Gastrocnemius medialis (tissue), 4 donors: ENCODE data around the gene MISP3. TPM values are rescaled to one million over a fixed set of nuclear protein-coding genes. Genes with fewer than 3 reads are reported as not detected.
A peak's percentile ranks its signal among the peaks of the same experiment; 100 is the strongest.

ENCODE experiments used
- ATAC-seq, 2 donors: fragments of 150-250 bp; one replicate each; pipeline ENCODE4 v1.9.1; 2016
- DNase-seq, 2 donors: peaks; one replicate each; pipeline ENCODE4 v3.0.0-alpha.2; 2019
- H3K27ac ChIP-seq, 4 donors: fragments of 200-600 bp; sonication (generic); 1 replicate in 1 of 4; 2 replicates in 3 of 4; pipeline ENCODE4 v1.5.1; 2016 to 2018; ENCODE audit warnings: mild to moderate bottlenecking in 2 of 4, moderate library complexity in 1 of 4
- H3K27me3 ChIP-seq, 3 donors: fragments of 200-600 bp; sonication (generic) in 2 of 3; 1 replicate in 1 of 3; 2 replicates in 2 of 3; pipeline versions ENCODE4 v1.5.1 to v1.6.0; 2016 to 2019; ENCODE audit warnings: mild to moderate bottlenecking in 1 of 3, moderate library complexity in 1 of 3
- H3K36me3 ChIP-seq, 2 donors: fragments of 200-600 bp; sonication (generic) in 1 of 2; one replicate each; pipeline ENCODE4 v1.5.1; 2017 to 2018
- H3K4me1 ChIP-seq, 2 donors: fragments of 200-600 bp; sonication (generic) in 1 of 2; one replicate each; pipeline ENCODE4 v1.5.1; 2016 to 2017; ENCODE audit warnings: mild to moderate bottlenecking in 2 of 2
- H3K4me3 ChIP-seq, 4 donors: fragments of 200-600 bp; sonication (generic) in 3 of 4; 1 replicate in 1 of 4; 2 replicates in 3 of 4; pipeline ENCODE4 v1.5.1; 2016 to 2019; ENCODE audit warnings: mild to moderate bottlenecking in 2 of 4
- H3K9me3 ChIP-seq, 3 donors: fragments of 200-600 bp; sonication (generic) in 2 of 3; 1 replicate in 1 of 3; 2 replicates in 2 of 3; pipeline ENCODE4 v1.5.1; 2016 to 2019
- CTCF ChIP-seq, 5 experiments: fragments of 450-650 bp in 3 of 5; fragments of 200-600 bp in 2 of 5; sonication (generic) in 2 of 5; IDR thresholded peaks in 4 of 5; conservative IDR thresholded peaks in 1 of 5; 1 replicate in 4 of 5; 2 replicates in 1 of 5; pipeline ENCODE4 v1.5.1; 2016 to 2019; ENCODE audit warnings: antibody characterized with exemption in 5 of 5, mild to moderate bottlenecking in 3 of 5, moderate library complexity in 3 of 5
- POLR2A ChIP-seq, 2 donors: fragments of 450-650 bp; IDR thresholded peaks; one replicate each; pipeline ENCODE4 v1.6.1; 2017; ENCODE audit warnings: antibody characterized with exemption in 2 of 2, mild to moderate bottlenecking in 2 of 2, moderate library complexity in 2 of 2
- in situ Hi-C, 4 donors: fragments of 200-750 bp; cut with MboI; loops; one replicate each; pipeline versions ENCODE4 v1.15.0 to v1.8.0; 2017; ENCODE audit warnings: low sequenced_read_pairs in 4 of 4
- intact Hi-C: fragments of 100-400 bp; cut with DNase I; formaldehyde crosslinking; loops from one replicate; pipeline ENCODE4 v1.15.1; 2023; ENCODE audit warnings: low total_unique reads
- total RNA-seq, 4 donors: library from RNA; depleted of rRNA; stranded (reverse); fragments of >200 nt; gene quantifications; one replicate each; pipeline versions ENCODE4 v1.1.0 to v1.2.3, GENCODE V29; 2016

The MISP3 gene
- total RNA-seq, 4 donors from 2014 or later = 1.8 to 8.0 (median 5.7) TPM

- TF ChIP-seq POLR2A (IDR thresholded peaks at IDR 0.05) = peak; percentile 77 to 78
- peak in 1 of 5 experiments; percentile 12 for TF ChIP-seq CTCF (IDR thresholded peaks at IDR 0.05 in 4 of 5, conservative IDR thresholded peaks at IDR 0.05 in 1 of 5)
- H3K27me3 ChIP-seq = no peaks in the 10 kb centered on the region
- peak; percentile 71 to 81 for ATAC-seq
- no peaks in the 10 kb centered on the region for H3K36me3 ChIP-seq
- peak overlapping the region; percentile 98 to 100 (median 99) for H3K27ac ChIP-seq
- in situ Hi-C loops = loop anchor here in 1 of 4 donors (5.0 kb wide), 1 partner anchor 36 kb away; no protein-coding TSS in a partner anchor
- intact Hi-C loops = loop anchor here (1.0 to 5.0 kb wide), 6 partner anchors 10 to 444 kb away; partner anchors contain the start of genes ASF1B, DNAJB1 and RFX1
- peaks cover 53% of the 10 kb centered on the region in 2 donors for H3K4me1 ChIP-seq
- H3K9me3 ChIP-seq = no peaks in the 10 kb centered on the region
- peak; percentile 90 to 99 for DNase-seq
- H3K4me3 ChIP-seq = peak overlapping the region; percentile 61 to 71 (median 64)
These were observed 45.8 kb downstream of the MISP3 start for GRCh38 chr19:14118165-14119051.

- intact Hi-C loops (loop anchor here (2.0 to 5.0 kb wide), 3 partner anchors 112 to 444 kb away; partner anchors contain the start of gene RFX1), in situ Hi-C loops (loop anchor here in 1 of 4 donors (5.0 kb wide), 1 partner anchor 37 kb away; no protein-coding TSS in a partner anchor)
- H3K4me1 ChIP-seq = peaks cover 45 to 46% of the 10 kb centered on the region in 2 donors
- ATAC-seq (no peak), DNase-seq (no peak)
- no peaks in the 10 kb centered on the region for H3K9me3 ChIP-seq
- no peak for TF ChIP-seq POLR2A (IDR thresholded peaks at IDR 0.05)
- no peak for TF ChIP-seq CTCF (IDR thresholded peaks at IDR 0.05 in 4 of 5, conservative IDR thresholded peaks at IDR 0.05 in 1 of 5)
- H3K27me3 ChIP-seq = no peaks in the 10 kb centered on the region
- H3K4me3 ChIP-seq = peak overlapping the region; percentile 61 to 71 (median 64)
- H3K27ac ChIP-seq = peak overlapping the region; percentile 98 to 100 (median 99)
- no peaks in the 10 kb centered on the region for H3K36me3 ChIP-seq
These were observed 46.6 kb downstream of the MISP3 start for GRCh38 chr19:14119146-14119545.

GRCh38 chr19:14119644-14120496 is 47.3 kb downstream of the MISP3 start:
- Histone ChIP-seq H3K9me3 (no peaks in the 10 kb centered on the region), H3K4me1 (peaks cover 38 to 39% of the 10 kb centered on the region in 2 donors), H3K27ac (peak overlapping the region; percentile 98 to 100 (median 99)), H3K4me3 (peak overlapping the region in 3 of 4 donors; percentile 61 to 71 (median 67)), H3K36me3 (no peaks in the 10 kb centered on the region), H3K27me3 (no peaks in the 10 kb centered on the region)
- no peak for ATAC-seq
- TF ChIP-seq POLR2A (IDR thresholded peaks at IDR 0.05) = no peak
- TF ChIP-seq CTCF (IDR thresholded peaks at IDR 0.05 in 4 of 5, conservative IDR thresholded peaks at IDR 0.05 in 1 of 5) = no peak
- no peak for DNase-seq
- in situ Hi-C loops = loop anchor here in 1 of 4 donors (5.0 kb wide), 1 partner anchor 38 kb away; no protein-coding TSS in a partner anchor
- intact Hi-C loops = loop anchor here (2.0 to 5.0 kb wide), 3 partner anchors 113 to 443 kb away; partner anchors contain the start of gene RFX1

GRCh38 chr19:14120497-14120780 is 47.9 kb downstream of the MISP3 start:
- peak overlapping the region; percentile 98 to 100 (median 99) for H3K27ac ChIP-seq
- ATAC-seq = no peak

More at GRCh38 chr19:14120497-14120780, 47.9 kb downstream of the MISP3 start:
- Histone ChIP-seq H3K4me1 (peaks cover 33 to 34% of the 10 kb centered on the region in 2 donors), H3K27me3 (no peaks in the 10 kb centered on the region), H3K9me3 (no peaks in the 10 kb centered on the region), H3K36me3 (no peaks in the 10 kb centered on the region), H3K4me3 (no peak overlapping the region)
- intact Hi-C loops = no loop called here
- no peak for DNase-seq
- in situ Hi-C loops = no loop called here
- no peak for TF ChIP-seq CTCF (IDR thresholded peaks at IDR 0.05 in 4 of 5, conservative IDR thresholded peaks at IDR 0.05 in 1 of 5)
